NCI-H2196 (cell line): ENCODE results near the gene MACROD2.

ENCODE experiments used
- DNase-seq: peaks from one replicate; lab custom pipeline; 2025; ENCODE audit not compliant: unreplicated experiment; lab: John Stamatoyannopoulos, UW

The MACROD2 gene

GRCh38 chr20:15740046-15740775 lies 1744.9 kb downstream of the MACROD2 start:
- DNase-seq, result no peak

GRCh38 chr20:15742087-15742486 lies 1746.8 kb downstream of the MACROD2 start:
- DNase-seq, result no peak

GRCh38 chr20:15742627-15743026 lies 1747.3 kb downstream of the MACROD2 start:
- DNase-seq, result no peak

GRCh38 chr20:15756002-15756753 lies 1760.9 kb downstream of the MACROD2 start:
- DNase-seq, result no peak

GRCh38 chr20:15756754-15757115 lies 1761.4 kb downstream of the MACROD2 start:
- no peak for DNase-seq

- no peak for DNase-seq
Measured at GRCh38 chr20:15759594-15759993, 1764.3 kb downstream of the MACROD2 start.

GRCh38 chr20:15760001-15760621 lies 1764.8 kb downstream of the MACROD2 start:
- DNase-seq, result no peak

GRCh38 chr20:15763366-15763765 lies 1768.0 kb downstream of the MACROD2 start:
- no peak for DNase-seq

- no peak for DNase-seq
Measured at GRCh38 chr20:15767586-15767985, 1772.3 kb downstream of the MACROD2 start.

GRCh38 chr20:15767999-15768741 lies 1772.9 kb downstream of the MACROD2 start:
- no peak for DNase-seq

GRCh38 chr20:15772826-15773225 lies 1777.5 kb downstream of the MACROD2 start:
- DNase-seq, result no peak

- no peak for DNase-seq
Measured at GRCh38 chr20:15774926-15775325, 1779.6 kb downstream of the MACROD2 start.

GRCh38 chr20:15776770-15777466 lies 1781.6 kb downstream of the MACROD2 start:
- no peak for DNase-seq

- no peak for DNase-seq
Measured at GRCh38 chr20:15784020-15784419, 1788.7 kb downstream of the MACROD2 start.

GRCh38 chr20:15789079-15789478 lies 1793.8 kb downstream of the MACROD2 start:
- DNase-seq, result no peak

- DNase-seq, result no peak
Measured at GRCh38 chr20:15792855-15793254, 1797.5 kb downstream of the MACROD2 start.

GRCh38 chr20:15794409-15794808 lies 1799.1 kb downstream of the MACROD2 start:
- DNase-seq, result no peak

- DNase-seq, result no peak
Measured at GRCh38 chr20:15795305-15796019, 1800.1 kb downstream of the MACROD2 start.

- no peak for DNase-seq
Measured at GRCh38 chr20:15799871-15800270, 1804.6 kb downstream of the MACROD2 start.

GRCh38 chr20:15802020-15802419 lies 1806.7 kb downstream of the MACROD2 start:
- no peak for DNase-seq
